HEK293T (cell line): ENCODE results near the gene IL1R1.

Experiments
- CTCF ChIA-PET: fragments of 350-600 bp; formaldehyde crosslinking; extraction: SDS; loops from one replicate; lab custom pipeline; 2021; ENCODE audit warnings: antibody characterized with exemption, inconsistent platforms; lab: Yijun Ruan, JAX
- POLR2A ChIA-PET: fragments of 350-600 bp; formaldehyde crosslinking; extraction: SDS; loops from one replicate; lab custom pipeline; 2020; ENCODE audit warnings: antibody characterized with exemption, inconsistent platforms; lab: Yijun Ruan, JAX
- DNase-seq: peaks from one replicate; pipeline ENCODE4 v3.0.0; 2012; ENCODE audit warnings: mixed read lengths; ENCODE audit errors: extremely low spot score
- ARNT ChIP-seq: fragments of 450-650 bp; IDR thresholded peaks from 2 replicates; pipeline ENCODE4 v1.6.1; 2017; ENCODE audit warnings: mild to moderate bottlenecking
- BHLHE40 ChIP-seq: fragments of 450-650 bp; IDR thresholded peaks from 2 replicates; pipeline ENCODE4 v1.6.1; 2016; ENCODE audit warnings: mild to moderate bottlenecking, moderate library complexity, borderline replicate concordance
- CTBP1 ChIP-seq: fragments of 450-650 bp; IDR thresholded peaks from 2 replicates; pipeline ENCODE4 v1.6.1; 2016; ENCODE audit warnings: borderline replicate concordance
- ELF4 ChIP-seq: fragments of 450-650 bp; IDR thresholded peaks from 2 replicates; pipeline ENCODE4 v1.6.1; 2017; ENCODE audit warnings: antibody characterized with exemption
- FOXA1 ChIP-seq: fragments of 450-650 bp; IDR thresholded peaks from 2 replicates; pipeline ENCODE4 v1.6.1; 2016; ENCODE audit warnings: mild to moderate bottlenecking
- FOXK2 ChIP-seq: fragments of 450-650 bp; IDR thresholded peaks from 2 replicates; pipeline ENCODE4 v1.6.1; 2016; ENCODE audit warnings: mild to moderate bottlenecking
- FOXM1 ChIP-seq: fragments of 450-650 bp; IDR thresholded peaks from 2 replicates; pipeline ENCODE4 v1.6.1; 2017; ENCODE audit warnings: mild to moderate bottlenecking, borderline replicate concordance
- HDGF ChIP-seq: fragments of 450-650 bp; IDR thresholded peaks from 2 replicates; pipeline ENCODE4 v1.6.1; 2017; ENCODE audit warnings: antibody characterized with exemption, borderline replicate concordance
- L3MBTL2 ChIP-seq: fragments of 450-650 bp; conservative IDR thresholded peaks from 2 replicates; pipeline ENCODE4 v1.6.1; 2016; ENCODE audit warnings: mild to moderate bottlenecking
- LEF1 ChIP-seq: fragments of 450-650 bp; IDR thresholded peaks from 2 replicates; pipeline ENCODE4 v1.6.1; 2017; ENCODE audit warnings: mild to moderate bottlenecking, borderline replicate concordance
- NFRKB ChIP-seq: fragments of 450-650 bp; IDR thresholded peaks from 2 replicates; pipeline ENCODE4 v1.6.1; 2016; ENCODE audit warnings: mild to moderate bottlenecking, moderate library complexity
- SP1 ChIP-seq: fragments of 450-650 bp; IDR thresholded peaks from 2 replicates; pipeline ENCODE4 v1.6.1; 2017
- SUZ12 ChIP-seq: fragments of 450-650 bp; IDR thresholded peaks from 2 replicates; pipeline ENCODE4 v1.6.1; 2016; ENCODE audit warnings: mild to moderate bottlenecking
- TARDBP ChIP-seq: fragments of 450-650 bp; IDR thresholded peaks from 2 replicates; pipeline ENCODE4 v1.6.1; 2016
- ZNF384 ChIP-seq: fragments of 450-650 bp; IDR thresholded peaks from 2 replicates; pipeline ENCODE4 v1.6.1; 2016
- TF ChIP-seq, protein P1 (sequence below): fragments of 450-650 bp; IDR thresholded peaks from 2 replicates; pipeline ENCODE4 v1.6.1; 2016

The IL1R1 gene

DNA sequence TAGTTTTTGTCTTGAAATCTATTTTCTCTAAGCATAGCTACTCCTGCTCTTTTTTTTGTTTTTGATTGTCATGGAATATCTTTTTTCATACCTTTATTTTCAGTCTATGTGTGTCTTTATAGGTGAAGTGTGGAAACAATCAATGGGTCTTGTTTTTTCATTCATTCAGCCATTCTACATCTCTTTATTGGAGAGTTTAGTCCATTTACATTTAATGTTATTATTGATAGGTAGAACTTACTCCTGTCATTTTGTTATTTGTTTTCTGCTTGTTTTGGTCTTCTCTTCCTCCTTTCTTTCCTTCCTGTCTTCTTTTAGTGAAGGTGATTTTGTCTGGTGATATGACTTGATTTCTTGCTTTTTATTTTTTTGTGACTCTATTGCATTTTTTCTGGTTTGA, 62.1 kb downstream of the IL1R1 start:
- ChIA-PET CTCF (no interaction called here), POLR2A (no interaction called here)
- TF ChIP-seq L3MBTL2 (no peak), SP1 (no peak), FOXK2 (no peak), LEF1 (no peak), FOXM1 (no peak), NFRKB (no peak), FOXA1 (no peak), BHLHE40 (no peak), HDGF (no peak), ZNF384 (no peak), SUZ12 (no peak), ELF4 (no peak), TARDBP (no peak), CTBP1 (no peak), ARNT (no peak)
- TF ChIP-seq, protein P1, sequence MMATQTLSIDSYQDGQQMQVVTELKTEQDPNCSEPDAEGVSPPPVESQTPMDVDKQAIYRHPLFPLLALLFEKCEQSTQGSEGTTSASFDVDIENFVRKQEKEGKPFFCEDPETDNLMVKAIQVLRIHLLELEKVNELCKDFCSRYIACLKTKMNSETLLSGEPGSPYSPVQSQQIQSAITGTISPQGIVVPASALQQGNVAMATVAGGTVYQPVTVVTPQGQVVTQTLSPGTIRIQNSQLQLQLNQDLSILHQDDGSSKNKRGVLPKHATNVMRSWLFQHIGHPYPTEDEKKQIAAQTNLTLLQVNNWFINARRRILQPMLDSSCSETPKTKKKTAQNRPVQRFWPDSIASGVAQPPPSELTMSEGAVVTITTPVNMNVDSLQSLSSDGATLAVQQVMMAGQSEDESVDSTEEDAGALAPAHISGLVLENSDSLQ = no peak
- DNase-seq = no peak

DNA sequence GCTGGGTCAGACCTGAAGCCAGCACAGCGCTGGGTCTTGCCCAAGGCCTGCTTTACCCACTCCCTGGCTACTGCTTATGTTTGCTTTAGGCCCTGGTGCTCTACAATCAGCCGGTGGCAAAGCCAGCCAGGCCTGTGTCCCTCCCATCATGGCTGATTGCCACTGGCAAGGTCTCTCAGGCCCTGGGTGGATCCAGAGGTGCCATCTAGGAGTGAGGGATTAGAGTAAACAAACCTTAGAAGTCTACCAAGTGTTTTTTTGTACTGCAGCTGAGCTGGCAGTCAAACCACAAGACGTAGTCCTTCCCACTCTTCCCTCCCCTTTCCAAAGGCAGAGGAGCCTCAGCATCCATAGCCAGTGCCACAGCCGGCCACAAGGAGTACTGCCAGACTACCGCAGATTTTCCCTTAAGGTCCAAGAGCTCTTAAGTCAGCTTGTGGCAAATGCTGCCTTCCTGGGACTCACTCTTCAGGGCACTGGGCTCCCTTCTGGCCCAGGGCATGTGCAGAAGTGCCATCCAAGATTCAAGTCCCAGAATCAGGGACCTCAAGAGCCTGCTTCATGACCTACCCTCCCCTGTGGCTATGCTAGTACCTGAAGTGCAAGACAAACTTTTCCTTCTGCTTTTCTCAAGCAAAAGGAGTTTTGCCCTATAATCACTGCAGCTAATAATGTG, 64.3 kb downstream of the IL1R1 start:
- ChIA-PET CTCF (no interaction called here), POLR2A (no interaction called here)
- TF ChIP-seq TARDBP = no peak
- TF ChIP-seq NFRKB = no peak
- TF ChIP-seq HDGF = no peak
- no peak for TF ChIP-seq BHLHE40
- TF ChIP-seq LEF1 = no peak
- TF ChIP-seq, protein P1 = no peak
- no peak for TF ChIP-seq SP1
- TF ChIP-seq L3MBTL2 = no peak
- no peak for TF ChIP-seq ELF4
- no peak for TF ChIP-seq SUZ12
- no peak for TF ChIP-seq ARNT
- TF ChIP-seq FOXM1 = no peak
- TF ChIP-seq CTBP1 = no peak
- DNase-seq = no peak

DNA sequence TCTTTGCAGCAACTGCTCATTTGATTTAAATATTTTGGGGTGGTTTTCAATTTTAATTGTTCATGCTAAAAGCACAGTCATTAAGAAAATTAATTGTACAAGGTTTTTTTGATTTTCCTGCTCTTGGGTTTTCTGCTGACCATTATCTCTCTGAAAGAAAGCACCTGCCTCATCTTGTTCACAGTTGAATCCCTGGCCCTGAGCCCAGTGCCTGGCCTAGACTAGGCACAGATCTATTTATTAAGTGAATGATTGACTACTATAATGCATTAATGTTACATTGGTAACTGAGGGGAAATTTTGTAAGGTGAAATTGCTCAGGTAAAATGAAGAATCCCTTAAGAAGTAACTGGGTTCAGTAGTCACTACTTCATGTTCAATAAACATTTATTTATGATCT, 66.2 kb downstream of the IL1R1 start:
- TF ChIP-seq SUZ12 (no peak), NFRKB (no peak), FOXK2 (no peak), ARNT (no peak), FOXM1 (no peak), L3MBTL2 (no peak)
- CTCF ChIA-PET = no interaction called here
- POLR2A ChIA-PET = no interaction called here
- DNase-seq = no peak

DNA sequence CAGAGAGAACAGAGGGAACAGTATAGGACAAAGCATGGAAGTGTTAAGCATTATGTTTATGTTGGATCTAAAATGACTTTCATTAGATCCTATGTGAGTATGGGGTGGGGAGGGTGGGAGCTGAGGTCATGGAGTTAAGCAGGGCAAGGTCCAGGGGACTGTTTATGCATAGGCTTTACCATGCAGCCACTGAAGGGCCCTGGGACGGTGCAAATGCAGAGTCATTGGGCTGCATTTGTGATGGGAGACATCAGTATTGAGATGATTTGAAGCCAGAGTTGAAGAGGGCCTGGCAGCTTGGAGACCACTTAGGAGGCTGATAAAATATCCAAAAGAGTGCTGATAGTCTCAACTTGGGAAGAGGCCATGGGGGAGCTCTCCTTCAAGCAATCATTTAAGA, 66.9 kb downstream of the IL1R1 start:
- CTCF ChIA-PET = interaction anchor here (0.6 kb wide), 1 partner anchor 563 kb away, joined by 4 read pairs; no protein-coding TSS in a partner anchor
- TF ChIP-seq BHLHE40 (no peak), CTBP1 (no peak), ELF4 (no peak), FOXK2 (no peak), HDGF (no peak)
- POLR2A ChIA-PET = no interaction called here
- no peak for DNase-seq

DNA sequence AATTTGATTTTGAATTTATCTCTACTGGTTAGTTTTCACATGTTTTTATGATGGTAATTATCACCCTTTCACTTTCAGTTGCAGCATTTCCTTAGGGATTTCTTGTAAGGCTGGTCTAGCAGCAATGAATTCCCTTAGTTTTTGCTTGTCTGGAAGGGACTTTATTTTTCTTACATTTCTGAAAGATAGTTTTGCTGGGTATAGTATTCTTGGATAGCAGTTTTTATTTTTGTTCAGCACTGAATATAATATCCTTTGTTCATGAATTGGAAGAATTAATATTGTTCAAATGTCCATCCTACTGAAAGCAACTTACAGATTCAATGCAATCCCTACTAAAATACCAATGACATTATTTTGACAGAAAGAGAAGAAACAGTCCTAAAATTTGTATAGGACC, 74.5 kb downstream of the IL1R1 start:
- ChIA-PET POLR2A (no interaction called here), CTCF (no interaction called here)
- TF ChIP-seq BHLHE40 = no peak
- TF ChIP-seq, protein P1 = no peak
- TF ChIP-seq FOXM1 = no peak
- TF ChIP-seq SUZ12 = no peak
- TF ChIP-seq NFRKB = no peak
- no peak for TF ChIP-seq ELF4
- no peak for TF ChIP-seq FOXA1
- no peak for TF ChIP-seq ZNF384
- no peak for TF ChIP-seq HDGF
- no peak for DNase-seq

DNA sequence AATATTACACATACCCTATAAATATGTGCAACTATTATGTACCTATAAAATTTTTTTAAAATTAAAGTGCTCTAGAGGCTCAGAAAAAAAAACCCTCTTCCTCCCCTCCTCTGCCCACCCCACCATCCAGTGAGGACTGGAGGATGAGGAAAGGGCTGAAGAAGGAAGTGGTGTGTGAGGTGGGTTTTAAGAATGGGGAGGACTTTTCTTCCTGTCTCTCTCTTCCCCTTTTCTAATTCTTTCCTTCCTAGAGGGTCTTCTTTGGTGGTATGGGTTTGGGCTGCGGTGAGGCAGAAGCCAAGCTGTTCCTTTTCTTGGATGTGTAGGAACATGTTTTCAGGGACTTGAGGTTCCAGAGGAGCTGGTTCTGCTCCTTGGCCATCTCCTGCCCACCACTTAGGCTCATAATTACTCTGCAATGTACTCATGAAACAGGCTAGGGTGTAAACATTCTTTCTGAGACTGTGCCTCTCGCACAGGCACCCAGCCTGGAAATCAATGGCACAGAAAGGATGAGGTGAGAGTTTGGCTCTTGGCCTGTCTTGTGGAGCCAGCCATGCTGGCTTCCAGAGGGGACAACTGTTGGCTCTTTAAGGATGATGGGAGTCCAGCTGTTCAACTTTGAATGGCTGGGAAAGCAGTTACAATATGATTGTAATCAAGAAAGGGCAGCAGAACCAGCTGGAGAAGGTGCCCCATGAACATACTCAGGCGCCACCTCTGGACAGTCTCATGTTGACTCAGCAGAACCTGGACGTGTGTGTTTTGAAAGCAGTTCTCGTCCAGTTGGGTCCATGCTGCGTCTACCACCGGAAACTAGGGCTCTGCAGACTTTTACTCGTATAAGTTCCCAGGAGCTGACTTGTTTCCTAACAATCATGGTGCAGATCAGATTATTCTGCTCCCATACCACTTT, 82.5 kb downstream of the IL1R1 start:
- ChIA-PET POLR2A (no interaction called here), CTCF (interaction anchor here (0.6 to 0.8 kb wide), 2 partner anchors 10 to 484 kb away, joined by 3 read pairs; no protein-coding TSS in a partner anchor)
- no peak for TF ChIP-seq LEF1
- TF ChIP-seq ELF4 = no peak
- no peak for TF ChIP-seq HDGF
- TF ChIP-seq NFRKB = no peak
- no peak for TF ChIP-seq CTBP1
- TF ChIP-seq FOXA1 = no peak
- TF ChIP-seq ARNT = no peak
- no peak for TF ChIP-seq BHLHE40
- no peak for TF ChIP-seq TARDBP
- TF ChIP-seq SP1 = no peak
- TF ChIP-seq, protein P1 = no peak
- no peak for TF ChIP-seq L3MBTL2
- TF ChIP-seq SUZ12 = no peak
- no peak for TF ChIP-seq FOXK2
- no peak for TF ChIP-seq FOXM1
- no peak for DNase-seq
